GM12801 (cell line): ENCODE results near the gene WNT5B.

ENCODE experiments used
- CTCF ChIP-seq: IDR thresholded peaks from one replicate; pipeline ENCODE4 v1.5.1; 2011; ENCODE audit warnings: control low read depth; ENCODE audit not compliant: insufficient read length; ENCODE audit errors: extremely low read depth

WNT5B gene

GRCh38 chr12:1663440-1664132 is 34.6 kb downstream of the WNT5B start:
- no peak for TF ChIP-seq CTCF

- TF ChIP-seq CTCF, result no peak
These were observed 36.3 kb downstream of the WNT5B start for GRCh38 chr12:1665366-1665765.

GRCh38 chr12:1666215-1666614 is 37.2 kb downstream of the WNT5B start:
- TF ChIP-seq CTCF, result no peak

- TF ChIP-seq CTCF, result no peak
These were observed 37.7 kb downstream of the WNT5B start for GRCh38 chr12:1666685-1667162.

GRCh38 chr12:1668833-1669543 is 40.0 kb downstream of the WNT5B start:
- TF ChIP-seq CTCF, result no peak

GRCh38 chr12:1670358-1671268 is 41.6 kb downstream of the WNT5B start:
- TF ChIP-seq CTCF, result no peak

- TF ChIP-seq CTCF, result no peak
These were observed 47.0 kb downstream of the WNT5B start for GRCh38 chr12:1676043-1676442.
